HepG2 (cell line): ENCODE results near the gene LTB4R. TPM values are rescaled to one million over a fixed set of nuclear protein-coding genes. Genes with fewer than 3 reads are reported as not detected.
A peak's percentile ranks its signal among the peaks of the same experiment; 100 is the strongest.

Source experiments
- CHD4 ChIP-seq: fragments of 200-600 bp; sonication (generic); IDR thresholded peaks from 2 replicates; pipeline ENCODE4 v1.7.0; 2017; ENCODE audit warnings: mild to moderate bottlenecking, low read length, borderline replicate concordance
- FUBP1 ChIP-seq: sonication (generic); formaldehyde crosslinking; IDR thresholded peaks from 2 replicates; pipeline ENCODE4 v1.5.1; 2020; ENCODE audit warnings: missing genetic modification reagents, mild to moderate bottlenecking, borderline replicate concordance
- GZF1 ChIP-seq: sonication (generic); formaldehyde crosslinking; IDR thresholded peaks from 2 replicates; pipeline ENCODE4 v1.5.1; 2020; ENCODE audit warnings: mild to moderate bottlenecking, missing genetic modification reagents
- MED13 ChIP-seq: sonication (generic); formaldehyde crosslinking; IDR thresholded peaks from 2 replicates; pipeline ENCODE4 v1.5.0; 2020; ENCODE audit warnings: missing genetic modification reagents
- MYC ChIP-seq: sonication (generic); formaldehyde crosslinking; IDR thresholded peaks from 2 replicates; pipeline ENCODE4 v1.9.0; 2021; ENCODE audit warnings: missing genetic modification reagents, borderline replicate concordance
- PPARG ChIP-seq: conservative IDR thresholded peaks from 2 replicates; pipeline ENCODE4 v1.6.1; 2016; ENCODE audit warnings: missing biosample characterization, missing genetic modification reagents
- SCMH1 ChIP-seq: sonication (generic); formaldehyde crosslinking; IDR thresholded peaks from 2 replicates; pipeline ENCODE4 v1.9.0; 2021; ENCODE audit warnings: missing genetic modification reagents, mild to moderate bottlenecking, borderline replicate concordance
- SNRNP70 ChIP-seq: fragments of 200-400 bp; formaldehyde crosslinking; IDR thresholded peaks from 2 replicates; pipeline ENCODE4 v1.6.1; 2017; ENCODE audit warnings: mild to moderate bottlenecking, low read depth, low read length, moderate library complexity
- TEAD3 ChIP-seq: optimal IDR thresholded peaks from 2 replicates; pipeline ENCODE3; 2016; ENCODE audit warnings: borderline replicate concordance
- TFDP1 ChIP-seq: IDR thresholded peaks from 2 replicates; pipeline ENCODE4 v1.6.1; 2016; ENCODE audit warnings: missing compliant biosample characterization, missing genetic modification reagents, borderline replicate concordance
- UBTF ChIP-seq: sonication (generic); formaldehyde crosslinking; IDR thresholded peaks from 2 replicates; pipeline ENCODE4 v1.4.0; 2020; ENCODE audit warnings: mild to moderate bottlenecking, missing genetic modification reagents
- ZKSCAN1 ChIP-seq: fragments of 150-350 bp; IDR thresholded peaks from 2 replicates; pipeline ENCODE4 v1.6.1; 2014; ENCODE audit warnings: low read length
- ZNF407 ChIP-seq: sonication (generic); formaldehyde crosslinking; IDR thresholded peaks from one replicate; pipeline ENCODE4 v1.5.1; 2020; ENCODE audit warnings: mild to moderate bottlenecking, missing genetic modification reagents; ENCODE audit errors: not compliant biosample characterization
- ZNF414 ChIP-seq: sonication (generic); formaldehyde crosslinking; IDR thresholded peaks from 2 replicates; pipeline ENCODE4 v1.5.0; 2020; ENCODE audit warnings: missing genetic modification reagents
- polyA plus RNA-seq, 8 experiments: library from polyadenylated mRNA; depleted of rRNA in 3 of 8; stranded (reverse) in 7 of 8; unstranded in 1 of 8; fragments of >200 nt; fragmentation: Illumina TruSeq in 4 of 8; extraction: Trizol in 4 of 8; gene quantifications; 2 replicates each; pipeline versions ENCODE4 v1.2.1 to v1.2.3, GENCODE V29; 2011 to 2016; ENCODE audit warnings: low read depth in 4 of 8, missing spikeins in 1 of 8, mixed read lengths in 1 of 8; ENCODE audit not compliant: insufficient read depth in 1 of 8
- total RNA-seq, 5 experiments: library from RNA; depleted of rRNA; stranded (reverse); fragments of >200 nt; fragmentation: Illumina TruSeq; extraction: Trizol; gene quantifications; 2 replicates each; pipeline ENCODE4 v1.2.3, GENCODE V29; 2016; ENCODE audit warnings: low read depth in 1 of 5

LTB4R gene
- total and polyA plus RNA-seq, 2 of the 13 experiments (the other 11 are each of a cell fraction or from before 2014, with no cell fraction given), result 3.2 to 8.2 TPM

GRCh38 chr14:24297190-24297964, 13.9 kb upstream of the LTB4R start (continued):
- TF ChIP-seq ZNF407 (CRISPR knock-in tag) (no peak), ZKSCAN1 (no peak), SNRNP70 (no peak), UBTF (CRISPR knock-in tag) (no peak), MED13 (CRISPR knock-in tag) (no peak), ZNF414 (CRISPR knock-in tag) (no peak), GZF1 (CRISPR knock-in tag) (peak; percentile 14; the same call in 1 of the 2 replicates), PPARG (CRISPR knock-in tag) (peak; percentile 42; the same call in 1 of the 2 replicates), MYC (CRISPR knock-in tag) (no peak), SCMH1 (CRISPR knock-in tag) (no peak), TEAD3 (peak; percentile 93), FUBP1 (peak; percentile 73; the same call in 1 of the 2 replicates), TFDP1 (CRISPR knock-in tag) (peak; percentile 48; the same call in 1 of the 2 replicates), CHD4 (no peak)
